NCI-H128 (cell line): ENCODE measurements around the gene MINDY4B.
"Not testable (repeated sequence)": the region's sequence is repeated elsewhere in the genome, so short reads cannot be mapped to it uniquely, and the experiment has no call there.

Experiments
- DNase-seq: peaks from one replicate; lab custom pipeline; 2025; ENCODE audit not compliant: unreplicated experiment; lab: John Stamatoyannopoulos, UW

MINDY4B gene

DNA sequence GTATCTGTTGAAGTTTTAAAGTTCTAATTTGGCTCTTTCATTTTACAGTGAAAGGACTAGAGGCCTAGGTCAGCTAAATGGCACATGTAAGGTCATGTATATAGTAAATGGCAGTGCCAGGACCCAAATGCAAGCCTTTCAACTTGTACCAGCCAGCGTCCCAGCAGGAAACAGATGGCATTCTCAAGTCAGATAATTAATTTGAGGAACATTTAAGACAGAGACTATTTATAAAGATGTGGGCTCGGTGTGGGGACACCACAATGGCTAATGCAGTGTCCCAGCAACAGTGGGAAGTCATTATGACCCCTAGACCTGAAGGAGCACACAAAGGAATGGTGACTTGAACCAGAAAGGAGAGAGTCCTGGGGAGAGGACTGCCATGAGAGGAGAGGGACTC is 6.1 kb downstream of the MINDY4B start:
- DNase-seq = no peak

- DNase-seq = no peak
Measured at GRCh38 chr3:150898046-150898754, 7.0 kb downstream of the MINDY4B start.

DNA sequence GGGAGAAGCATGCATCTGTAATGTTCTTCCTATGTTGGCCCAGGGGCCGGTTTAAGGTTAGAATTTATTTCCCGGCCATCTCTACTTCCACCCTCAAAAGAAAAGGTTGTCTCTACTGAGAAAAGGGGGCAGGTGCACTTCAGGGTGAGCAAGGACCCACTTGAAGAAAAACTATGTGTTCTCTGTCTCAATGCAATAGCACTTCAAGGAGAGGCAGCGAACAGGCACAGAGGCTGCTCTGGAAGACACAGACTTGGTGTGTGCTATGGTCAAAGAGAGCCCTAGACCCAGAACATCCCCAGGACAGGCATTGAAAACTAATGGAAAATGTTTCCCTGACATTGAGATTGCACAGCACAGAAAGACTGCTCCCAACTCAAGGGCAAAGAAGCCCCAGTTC is 7.6 kb downstream of the MINDY4B start:
- DNase-seq = no peak

- DNase-seq = no peak
Measured at GRCh38 chr3:150890831-150891230, 14.4 kb downstream of the MINDY4B start.

DNA sequence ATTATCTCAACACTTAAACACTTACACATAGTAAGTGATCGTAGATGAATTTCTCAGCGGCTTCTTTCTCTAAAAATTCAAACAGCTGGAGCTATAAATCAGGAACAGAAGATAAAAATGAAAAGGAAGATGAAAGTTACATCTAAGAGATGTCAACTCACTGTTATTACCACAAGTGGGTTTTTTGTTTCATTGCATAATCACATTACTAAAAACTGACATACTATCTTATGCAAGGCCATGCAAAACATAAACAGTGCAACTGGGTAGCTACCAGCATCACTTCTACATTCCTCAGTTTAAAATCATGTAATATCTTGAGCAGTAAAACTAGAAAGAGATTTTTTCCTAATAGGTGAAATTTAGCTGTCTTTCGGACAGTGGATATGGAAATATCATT is 14.9 kb downstream of the MINDY4B start:
- DNase-seq = no peak

- DNase-seq = no peak
Measured at GRCh38 chr3:150889106-150889505, 16.1 kb downstream of the MINDY4B start.

DNA sequence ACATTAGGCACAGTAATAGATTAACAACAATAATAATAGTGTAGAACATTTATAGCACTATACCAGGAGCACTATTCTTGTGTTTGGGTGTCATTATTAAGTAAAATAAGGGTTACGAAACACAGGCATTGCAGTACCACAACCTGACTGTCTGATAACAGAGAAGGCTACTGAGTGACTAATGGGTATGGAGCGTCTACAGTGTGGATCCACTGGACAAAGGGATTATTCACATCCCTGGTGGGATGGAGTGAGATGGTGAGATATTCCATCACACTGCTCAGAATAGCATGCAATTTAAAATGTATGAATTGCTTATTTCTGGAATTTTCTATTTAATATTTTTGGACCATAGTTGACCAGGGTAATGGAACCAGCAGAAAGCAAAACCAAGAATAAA is 18.2 kb downstream of the MINDY4B start:
- DNase-seq = no peak

- DNase-seq = no peak
Measured at GRCh38 chr3:150885535-150885934, 19.7 kb downstream of the MINDY4B start.

- DNase-seq = no peak
Measured at GRCh38 chr3:150878996-150879575, 26.2 kb downstream of the MINDY4B start.

DNA sequence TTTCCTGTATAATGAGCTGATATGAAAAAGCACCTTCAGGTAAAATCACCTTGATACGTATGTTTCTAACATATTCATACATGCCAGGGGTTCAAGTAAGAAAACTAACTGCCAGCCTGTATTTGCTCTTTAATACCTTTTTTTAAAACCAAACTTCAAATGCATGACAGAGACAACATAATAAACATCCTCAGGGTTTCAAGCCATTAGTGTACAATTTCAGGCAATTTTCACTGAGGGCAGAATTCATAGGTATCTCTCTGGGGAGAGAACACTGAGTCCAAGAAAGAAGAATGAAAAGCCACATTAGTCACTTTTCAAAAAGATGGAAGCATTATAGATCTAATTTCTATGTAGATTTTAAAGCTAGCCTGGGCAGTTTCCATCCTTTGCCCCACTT is 26.9 kb downstream of the MINDY4B start:
- no peak for DNase-seq

DNA sequence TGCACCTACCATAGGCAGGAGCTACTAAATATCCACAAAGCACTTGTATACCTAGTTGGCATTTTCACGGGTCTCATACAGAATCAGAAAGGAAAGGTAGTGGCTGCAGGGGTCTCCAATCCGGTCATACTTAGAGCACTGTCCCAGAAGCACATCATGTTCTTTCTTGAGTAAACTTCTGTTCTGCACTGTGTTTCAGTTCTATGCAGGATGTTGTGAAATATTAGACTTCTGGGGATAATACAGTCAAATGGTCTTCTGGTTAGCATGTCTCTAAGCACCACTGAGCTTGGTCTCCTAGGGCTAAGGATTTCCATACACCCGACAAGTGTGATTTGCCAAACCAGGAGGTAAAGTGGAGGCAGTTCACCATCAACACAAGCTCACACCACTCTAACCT is 27.9 kb downstream of the MINDY4B start:
- no peak for DNase-seq

- no peak for DNase-seq
Measured at GRCh38 chr3:150876611-150877265, 28.5 kb downstream of the MINDY4B start.

GRCh38 chr3:150875548-150875947 is 29.7 kb downstream of the MINDY4B start:
- DNase-seq = no peak

DNA sequence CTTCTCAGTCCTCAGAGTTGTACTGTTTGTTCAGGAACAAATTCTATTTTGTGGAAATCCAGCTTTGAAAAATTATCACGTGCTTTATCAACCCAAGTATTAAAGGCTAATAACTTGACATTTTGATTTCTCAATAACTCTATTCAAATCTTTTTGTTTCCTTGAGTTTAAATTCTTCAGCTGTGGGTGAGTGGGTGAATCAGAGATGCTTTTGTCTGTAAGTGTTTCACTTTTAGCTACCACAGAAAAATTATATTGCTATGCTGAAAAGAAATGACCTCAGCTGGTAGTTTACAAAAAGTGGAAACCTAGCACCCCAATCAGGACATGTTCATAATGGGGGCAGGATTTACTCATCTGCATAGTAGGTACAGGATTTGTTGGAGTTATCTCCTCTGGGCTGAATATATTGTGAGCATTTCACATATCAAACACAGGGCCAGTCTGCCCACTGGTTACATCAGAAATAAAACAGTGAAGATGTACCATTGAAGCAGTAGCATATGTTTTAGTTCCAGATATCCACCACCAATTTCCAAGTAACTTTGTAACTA is 30.5 kb downstream of the MINDY4B start:
- no peak for DNase-seq

DNA sequence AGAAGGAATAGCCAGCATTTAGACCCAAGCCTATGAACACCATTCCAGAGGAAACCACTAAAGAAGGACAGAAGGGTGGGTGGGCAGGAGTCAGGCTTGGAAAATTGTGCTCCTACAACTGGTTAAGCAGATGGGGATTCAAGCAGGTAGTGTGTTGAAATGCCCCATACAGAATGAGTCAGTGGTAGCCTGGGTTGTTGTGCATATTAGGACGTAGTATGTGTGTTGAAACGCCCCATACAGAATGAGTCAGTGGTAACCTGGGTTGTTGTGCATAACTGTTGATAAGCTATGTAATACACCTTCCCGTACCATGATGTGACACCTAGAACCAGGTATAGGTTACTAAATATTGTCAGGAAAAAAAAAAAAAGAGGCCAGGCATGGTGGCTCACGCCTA is 34.0 kb downstream of the MINDY4B start:
- no peak for DNase-seq

DNA sequence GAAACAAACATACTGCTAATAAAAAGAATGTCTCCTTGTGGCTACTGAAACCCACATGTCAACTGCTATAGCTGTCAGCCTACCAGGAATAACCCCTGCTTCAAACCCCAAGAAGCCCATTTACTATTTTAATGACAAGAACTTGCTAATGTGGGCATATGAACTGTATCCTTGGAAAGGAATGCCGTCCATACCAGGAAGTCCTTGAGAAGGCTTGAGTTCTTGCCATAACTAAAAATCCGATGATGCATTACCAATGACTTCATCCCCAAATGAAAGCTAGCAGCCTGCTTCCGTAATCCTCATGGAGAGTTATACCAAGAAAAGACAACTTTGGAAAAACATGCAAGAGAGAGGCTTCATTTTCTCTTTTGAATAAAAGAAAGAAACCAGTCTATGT is 34.8 kb downstream of the MINDY4B start:
- DNase-seq = no peak

GRCh38 chr3:150868282-150868681 is 37.0 kb downstream of the MINDY4B start:
- no peak for DNase-seq

DNA sequence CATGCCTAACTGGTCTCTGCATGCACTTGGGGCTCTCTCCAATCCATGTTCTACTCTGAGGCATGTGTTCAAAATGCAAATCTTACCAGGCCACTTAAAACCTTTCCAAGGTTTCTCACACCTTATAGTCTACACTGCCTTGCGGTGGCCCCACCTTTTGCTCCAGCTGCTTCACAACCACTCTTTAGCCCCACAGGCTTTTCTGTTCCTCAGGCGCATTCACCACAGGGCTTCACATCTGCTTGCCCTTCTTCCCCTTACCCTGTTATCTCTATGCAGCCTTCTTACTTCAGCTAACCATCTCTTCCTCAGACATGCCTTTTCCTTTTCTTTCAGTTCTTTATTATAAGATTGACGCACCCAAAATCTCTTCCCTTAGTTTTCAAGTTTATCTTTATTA is 37.8 kb downstream of the MINDY4B start:
- DNase-seq = no peak

GRCh38 chr3:150863921-150864320 is 41.3 kb downstream of the MINDY4B start:
- DNase-seq = not testable (repeated sequence)

DNA sequence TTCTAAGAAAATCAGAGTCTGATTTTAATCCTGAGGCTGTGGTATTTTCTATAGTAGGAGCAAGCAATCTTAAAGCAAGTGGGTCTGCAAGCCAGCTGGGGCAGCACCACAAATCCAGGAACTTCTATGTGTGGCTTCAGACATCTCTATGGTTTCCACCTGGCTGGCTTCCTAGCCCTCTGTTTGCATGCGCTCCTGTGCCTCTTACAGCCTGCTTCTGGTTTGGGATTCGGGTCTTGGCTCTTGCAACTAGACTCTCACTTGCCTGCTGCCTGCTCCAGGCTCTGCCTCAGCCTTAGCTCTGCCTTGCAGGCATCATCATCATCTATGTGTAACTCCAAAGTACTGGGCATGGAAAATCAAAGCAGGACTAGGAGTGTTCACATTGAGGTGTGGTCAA is 43.4 kb downstream of the MINDY4B start:
- no peak for DNase-seq

- not testable (repeated sequence) for DNase-seq
Measured at GRCh38 chr3:150857936-150858335, 47.3 kb downstream of the MINDY4B start.

- DNase-seq = no peak
Measured at GRCh38 chr3:150850191-150850590, 55.0 kb downstream of the MINDY4B start.
